HepG2 (cell line): ENCODE results near the gene VPS25. TPM values are rescaled to one million over a fixed set of nuclear protein-coding genes. Genes with fewer than 3 reads are reported as not detected.

ENCODE experiments used
- ARHGAP35 ChIP-seq: sonication (generic); formaldehyde crosslinking; IDR thresholded peaks from 2 replicates; pipeline ENCODE4 v1.9.0; 2022; ENCODE audit warnings: mild to moderate bottlenecking, inconsistent platforms, moderate library complexity, missing genetic modification reagents, borderline replicate concordance
- HOXD1 ChIP-seq: sonication (generic); formaldehyde crosslinking; IDR thresholded peaks from 2 replicates; pipeline ENCODE4 v1.5.0; 2020; ENCODE audit warnings: missing genetic modification reagents
- MATR3 ChIP-seq: sonication (generic); formaldehyde crosslinking; IDR thresholded peaks from 2 replicates; pipeline ENCODE4 v1.4.0; 2020; ENCODE audit warnings: missing genetic modification reagents
- MEIS2 ChIP-seq: sonication (generic); formaldehyde crosslinking; IDR thresholded peaks from 2 replicates; pipeline ENCODE4 v1.9.0; 2021; ENCODE audit warnings: mild to moderate bottlenecking, missing genetic modification reagents
- PAWR ChIP-seq: sonication (generic); formaldehyde crosslinking; IDR thresholded peaks from 2 replicates; pipeline ENCODE4 v1.4.0; 2020; ENCODE audit warnings: missing genetic modification reagents, mild to moderate bottlenecking, borderline replicate concordance
- RORA ChIP-seq: sonication (generic); formaldehyde crosslinking; IDR thresholded peaks from 2 replicates; pipeline ENCODE4 v1.5.0; 2020; ENCODE audit warnings: mild to moderate bottlenecking, missing genetic modification reagents, moderate library complexity
- THYN1 ChIP-seq: sonication (generic); formaldehyde crosslinking; IDR thresholded peaks from 2 replicates; pipeline ENCODE4 v1.8.1; 2023; ENCODE audit warnings: low read depth, mild to moderate bottlenecking, moderate library complexity, missing genetic modification reagents, borderline replicate concordance
- ZBTB1 ChIP-seq: sonication (generic); formaldehyde crosslinking; IDR thresholded peaks from 2 replicates; pipeline ENCODE4 v1.4.0; 2020; ENCODE audit warnings: missing genetic modification reagents, borderline replicate concordance
- ZNF160 ChIP-seq: sonication (generic); formaldehyde crosslinking; IDR thresholded peaks from 2 replicates; pipeline ENCODE4 v1.8.0; 2022; ENCODE audit warnings: mild to moderate bottlenecking, inconsistent platforms, missing genetic modification reagents
- ZNF350 ChIP-seq: sonication (generic); formaldehyde crosslinking; IDR thresholded peaks from 2 replicates; pipeline ENCODE4 v1.4.0; 2020; ENCODE audit warnings: mild to moderate bottlenecking, low read depth, missing genetic modification reagents, borderline replicate concordance
- ZNF432 ChIP-seq: sonication (generic); formaldehyde crosslinking; IDR thresholded peaks from 2 replicates; pipeline ENCODE4 v1.5.0; 2020; ENCODE audit warnings: missing genetic modification reagents, mild to moderate bottlenecking, borderline replicate concordance
- ZNF883 ChIP-seq: sonication (generic); formaldehyde crosslinking; IDR thresholded peaks from 2 replicates; pipeline ENCODE4 v1.5.1; 2020; ENCODE audit warnings: mild to moderate bottlenecking, missing genetic modification reagents; ENCODE audit errors: not compliant biosample characterization
- polyA plus RNA-seq, 8 experiments: library from polyadenylated mRNA; depleted of rRNA in 3 of 8; stranded (reverse) in 7 of 8; unstranded in 1 of 8; fragments of >200 nt; fragmentation: Illumina TruSeq in 4 of 8; extraction: Trizol in 4 of 8; gene quantifications; 2 replicates each; pipeline versions ENCODE4 v1.2.1 to v1.2.3, GENCODE V29; 2011 to 2016; ENCODE audit warnings: low read depth in 4 of 8, missing spikeins in 1 of 8, mixed read lengths in 1 of 8; ENCODE audit not compliant: insufficient read depth in 1 of 8
- total RNA-seq, 5 experiments: library from RNA; depleted of rRNA; stranded (reverse); fragments of >200 nt; fragmentation: Illumina TruSeq; extraction: Trizol; gene quantifications; 2 replicates each; pipeline ENCODE4 v1.2.3, GENCODE V29; 2016; ENCODE audit warnings: low read depth in 1 of 5
- TF ChIP-seq, protein P1 (sequence below): sonication (generic); formaldehyde crosslinking; IDR thresholded peaks from 2 replicates; pipeline ENCODE4 v1.8.0; 2022; ENCODE audit warnings: mild to moderate bottlenecking, missing genetic modification reagents; ENCODE audit not compliant: insufficient replicate concordance
- TF ChIP-seq, protein P2 (sequence below): sonication (generic); formaldehyde crosslinking; IDR thresholded peaks from 2 replicates; pipeline ENCODE4 v1.5.1; 2020; ENCODE audit warnings: missing genetic modification reagents, mild to moderate bottlenecking, borderline replicate concordance
- TF ChIP-seq, protein P3 (sequence below): sonication (generic); formaldehyde crosslinking; IDR thresholded peaks from 2 replicates; pipeline ENCODE4 v1.8.1; 2023; ENCODE audit warnings: mild to moderate bottlenecking, inconsistent platforms, moderate library complexity, missing genetic modification reagents, borderline replicate concordance
- TF ChIP-seq, protein P4 (sequence below): sonication (generic); formaldehyde crosslinking; IDR thresholded peaks from 2 replicates; pipeline ENCODE4 v1.8.1; 2022; ENCODE audit warnings: mild to moderate bottlenecking, missing genetic modification reagents
- TF ChIP-seq, protein P5 (sequence below): sonication (generic); formaldehyde crosslinking; IDR thresholded peaks from 2 replicates; pipeline ENCODE4 v1.8.0; 2022; ENCODE audit warnings: missing genetic modification reagents, mild to moderate bottlenecking, inconsistent platforms, borderline replicate concordance

Gene VPS25
- total and polyA plus RNA-seq, 2 of the 13 experiments (the other 11 are each of a cell fraction or from before 2014, with no cell fraction given): 161 to 249 TPM

DNA sequence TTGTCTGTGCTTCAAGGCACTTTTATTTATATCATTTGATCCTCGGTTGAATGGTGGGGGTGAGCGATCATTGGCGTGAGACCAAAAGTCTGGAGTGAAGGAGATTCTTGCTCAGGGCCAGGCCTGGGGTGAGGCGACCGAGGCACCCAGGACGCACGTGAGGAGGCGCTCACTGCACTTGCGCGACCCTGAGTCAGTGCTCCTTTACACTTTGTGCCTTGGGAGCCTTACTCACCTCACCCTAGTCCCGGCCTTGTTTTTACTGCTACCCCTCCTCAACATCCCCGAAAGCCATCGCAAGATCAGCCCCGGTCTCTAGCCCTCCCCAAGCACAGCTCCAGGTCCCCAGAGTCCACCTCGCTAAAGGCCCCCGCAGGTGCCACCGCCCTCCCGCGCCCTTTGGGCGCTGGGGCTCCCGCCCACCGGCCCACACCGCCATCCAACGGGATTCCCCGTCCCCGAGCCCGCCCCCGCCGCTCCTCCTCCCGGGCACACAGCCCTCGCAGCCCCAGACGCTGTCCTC lies 28.9 kb upstream of the VPS25 start (continued):
- TF ChIP-seq, protein P1, sequence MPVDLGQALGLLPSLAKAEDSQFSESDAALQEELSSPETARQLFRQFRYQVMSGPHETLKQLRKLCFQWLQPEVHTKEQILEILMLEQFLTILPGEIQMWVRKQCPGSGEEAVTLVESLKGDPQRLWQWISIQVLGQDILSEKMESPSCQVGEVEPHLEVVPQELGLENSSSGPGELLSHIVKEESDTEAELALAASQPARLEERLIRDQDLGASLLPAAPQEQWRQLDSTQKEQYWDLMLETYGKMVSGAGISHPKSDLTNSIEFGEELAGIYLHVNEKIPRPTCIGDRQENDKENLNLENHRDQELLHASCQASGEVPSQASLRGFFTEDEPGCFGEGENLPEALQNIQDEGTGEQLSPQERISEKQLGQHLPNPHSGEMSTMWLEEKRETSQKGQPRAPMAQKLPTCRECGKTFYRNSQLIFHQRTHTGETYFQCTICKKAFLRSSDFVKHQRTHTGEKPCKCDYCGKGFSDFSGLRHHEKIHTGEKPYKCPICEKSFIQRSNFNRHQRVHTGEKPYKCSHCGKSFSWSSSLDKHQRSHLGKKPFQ: no peak
- TF ChIP-seq MATR3 (CRISPR knock-in tag) (no peak), MEIS2 (CRISPR knock-in tag) (0 out of 2 replicates have a peak, but pooled peaks have one; percentile 10), RORA (no peak), ZNF350 (CRISPR knock-in tag) (no peak), ARHGAP35 (no peak), ZNF432 (CRISPR knock-in tag) (no peak), PAWR (CRISPR knock-in tag) (0 out of 2 replicates have a peak, but pooled peaks have one; percentile 11), HOXD1 (CRISPR knock-in tag) (no peak), ZNF883 (no peak), ZBTB1 (CRISPR knock-in tag) (peak; percentile 63; the same call in 1 of the 2 replicates), THYN1 (no peak), ZNF160 (CRISPR knock-in tag) (no peak)
- TF ChIP-seq, protein P2, sequence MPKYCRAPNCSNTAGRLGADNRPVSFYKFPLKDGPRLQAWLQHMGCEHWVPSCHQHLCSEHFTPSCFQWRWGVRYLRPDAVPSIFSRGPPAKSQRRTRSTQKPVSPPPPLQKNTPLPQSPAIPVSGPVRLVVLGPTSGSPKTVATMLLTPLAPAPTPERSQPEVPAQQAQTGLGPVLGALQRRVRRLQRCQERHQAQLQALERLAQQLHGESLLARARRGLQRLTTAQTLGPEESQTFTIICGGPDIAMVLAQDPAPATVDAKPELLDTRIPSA (CRISPR knock-in tag): no peak
- TF ChIP-seq, protein P3, sequence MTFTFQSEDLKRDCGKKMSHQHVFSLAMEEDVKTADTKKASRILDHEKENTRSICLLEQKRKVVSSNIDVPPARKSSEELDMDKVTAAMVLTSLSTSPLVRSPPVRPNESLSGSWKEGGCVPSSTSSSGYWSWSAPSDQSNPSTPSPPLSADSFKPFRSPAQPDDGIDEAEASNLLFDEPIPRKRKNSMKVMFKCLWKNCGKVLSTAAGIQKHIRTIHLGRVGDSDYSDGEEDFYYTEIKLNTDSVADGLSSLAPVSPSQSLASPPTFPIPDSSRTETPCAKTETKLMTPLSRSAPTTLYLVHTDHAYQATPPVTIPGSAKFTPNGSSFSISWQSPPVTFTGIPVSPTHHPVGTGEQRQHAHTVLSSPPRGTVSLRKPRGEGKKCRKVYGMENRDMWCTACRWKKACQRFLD (CRISPR knock-in tag): 0 out of 2 replicates have a peak, but pooled peaks have one; percentile 1
- TF ChIP-seq, protein P4, sequence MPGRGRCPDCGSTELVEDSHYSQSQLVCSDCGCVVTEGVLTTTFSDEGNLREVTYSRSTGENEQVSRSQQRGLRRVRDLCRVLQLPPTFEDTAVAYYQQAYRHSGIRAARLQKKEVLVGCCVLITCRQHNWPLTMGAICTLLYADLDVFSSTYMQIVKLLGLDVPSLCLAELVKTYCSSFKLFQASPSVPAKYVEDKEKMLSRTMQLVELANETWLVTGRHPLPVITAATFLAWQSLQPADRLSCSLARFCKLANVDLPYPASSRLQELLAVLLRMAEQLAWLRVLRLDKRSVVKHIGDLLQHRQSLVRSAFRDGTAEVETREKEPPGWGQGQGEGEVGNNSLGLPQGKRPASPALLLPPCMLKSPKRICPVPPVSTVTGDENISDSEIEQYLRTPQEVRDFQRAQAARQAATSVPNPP (CRISPR knock-in tag): no peak; the same call in 1 of the 2 replicates
- TF ChIP-seq, protein P5, sequence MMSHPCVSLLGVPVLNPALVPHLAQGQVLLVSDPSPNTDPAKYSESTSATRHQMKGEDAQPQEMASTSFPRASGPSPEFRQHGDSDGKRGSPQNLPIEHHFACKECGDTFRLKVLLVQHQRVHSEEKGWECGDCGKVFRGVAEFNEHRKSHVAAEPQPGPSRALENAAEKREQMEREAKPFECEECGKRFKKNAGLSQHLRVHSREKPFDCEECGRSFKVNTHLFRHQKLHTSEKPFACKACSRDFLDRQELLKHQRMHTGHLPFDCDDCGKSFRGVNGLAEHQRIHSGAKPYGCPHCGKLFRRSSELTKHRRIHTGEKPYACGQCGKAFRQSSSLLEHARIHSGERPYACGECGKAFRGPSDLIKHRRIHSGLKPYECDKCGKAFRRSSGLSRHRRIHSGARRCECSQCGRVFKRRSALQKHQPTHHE (CRISPR knock-in tag): no peak
